Vagina (tissue), 2 donors: ENCODE results near the gene SVEP1.

Experiments used
- CTCF ChIP-seq, 3 experiments: fragments of 450-650 bp in 2 of 3; fragments of 200-600 bp in 1 of 3; sonication (generic) in 1 of 3; IDR thresholded peaks; one replicate each; pipeline ENCODE4 v1.5.1; 2017 to 2019; ENCODE audit warnings: antibody characterized with exemption in 3 of 3, mild to moderate bottlenecking in 2 of 3, moderate library complexity in 2 of 3
- POLR2A ChIP-seq, 2 donors: fragments of 450-650 bp; IDR thresholded peaks; one replicate each; pipeline ENCODE4 v1.6.1; 2017; ENCODE audit warnings: antibody characterized with exemption in 2 of 2, mild to moderate bottlenecking in 2 of 2, moderate library complexity in 2 of 2
- POLR2AphosphoS5 ChIP-seq, 2 donors: sonication (generic); formaldehyde crosslinking; IDR thresholded peaks; one replicate each; pipeline ENCODE4 v1.9.0; 2017; ENCODE audit warnings: antibody characterized with exemption in 2 of 2, mild to moderate bottlenecking in 2 of 2, low read depth in 1 of 2; ENCODE audit not compliant: insufficient read depth in 1 of 2

GRCh38 chr9:110541950-110542349 is 37.6 kb downstream of the SVEP1 start:
- TF ChIP-seq CTCF (IDR thresholded peaks at IDR 0.05) (no peak), POLR2AphosphoS5 (IDR thresholded peaks at IDR 0.05; ENCODE audit: insufficient read depth in 1 of 2, low read depth in 1 of 2) (no peak), POLR2A (IDR thresholded peaks at IDR 0.05) (no peak)
